NOMO-1 (cell line): ENCODE measurements around the gene RHOB.
"Not testable (repeated sequence)": the region's sequence is repeated elsewhere in the genome, so short reads cannot be mapped to it uniquely, and the experiment has no call there.

ENCODE experiments used
- DNase-seq, 2 experiments: peaks; one replicate each; lab custom pipeline; 2025; ENCODE audit not compliant: unreplicated experiment in 2 of 2; lab: John Stamatoyannopoulos, UW

The RHOB gene

GRCh38 chr2:20422402-20423271 lies 24.2 kb upstream of the RHOB start:
- DNase-seq: no peak

- no peak for DNase-seq
Observed at GRCh38 chr2:20423359-20423758, 23.5 kb upstream of the RHOB start.

GRCh38 chr2:20423847-20424246 lies 23.0 kb upstream of the RHOB start:
- no peak for DNase-seq

GRCh38 chr2:20424300-20425290 lies 22.3 kb upstream of the RHOB start:
- peak; percentile 37 to 55 for DNase-seq

GRCh38 chr2:20425371-20425881 lies 21.4 kb upstream of the RHOB start:
- DNase-seq: no peak

- no peak for DNase-seq
Observed at GRCh38 chr2:20425884-20426283, 21.0 kb upstream of the RHOB start.

- DNase-seq: no peak
Observed at GRCh38 chr2:20427931-20428526, 18.8 kb upstream of the RHOB start.

GRCh38 chr2:20428717-20429490 lies 18.0 kb upstream of the RHOB start:
- DNase-seq: no peak

GRCh38 chr2:20429528-20429927 lies 17.3 kb upstream of the RHOB start:
- DNase-seq: peak; percentile 54 to 86

GRCh38 chr2:20430035-20430434 lies 16.8 kb upstream of the RHOB start:
- no peak for DNase-seq

- DNase-seq: no peak
Observed at GRCh38 chr2:20430461-20431300, 16.2 kb upstream of the RHOB start.

- DNase-seq: no peak
Observed at GRCh38 chr2:20431301-20431698, 15.6 kb upstream of the RHOB start.

GRCh38 chr2:20431772-20432171 lies 15.1 kb upstream of the RHOB start:
- no peak for DNase-seq

- DNase-seq: no peak
Observed at GRCh38 chr2:20432714-20433113, 14.2 kb upstream of the RHOB start.

- DNase-seq: no peak
Observed at GRCh38 chr2:20433249-20433648, 13.6 kb upstream of the RHOB start.

- no peak for DNase-seq
Observed at GRCh38 chr2:20433946-20434553, 12.8 kb upstream of the RHOB start.

GRCh38 chr2:20434588-20435294 lies 12.1 kb upstream of the RHOB start:
- no peak for DNase-seq

- DNase-seq: not testable (repeated sequence)
Observed at GRCh38 chr2:20435456-20435855, 11.4 kb upstream of the RHOB start.
